HG03097 (cell line): Measurements from ENCODE around the gene ZBTB18.
"Not testable (repeated sequence)": the region's sequence is repeated elsewhere in the genome, so short reads cannot be mapped to it uniquely, and the experiment has no call there.

ENCODE experiments used
- ATAC-seq: cut with Tn5 transposase; IDR thresholded peaks from one replicate; pipeline ENCODE4 v1.9.1; 2021; ENCODE audit not compliant: unreplicated experiment, low FRiP score

The ZBTB18 gene

DNA sequence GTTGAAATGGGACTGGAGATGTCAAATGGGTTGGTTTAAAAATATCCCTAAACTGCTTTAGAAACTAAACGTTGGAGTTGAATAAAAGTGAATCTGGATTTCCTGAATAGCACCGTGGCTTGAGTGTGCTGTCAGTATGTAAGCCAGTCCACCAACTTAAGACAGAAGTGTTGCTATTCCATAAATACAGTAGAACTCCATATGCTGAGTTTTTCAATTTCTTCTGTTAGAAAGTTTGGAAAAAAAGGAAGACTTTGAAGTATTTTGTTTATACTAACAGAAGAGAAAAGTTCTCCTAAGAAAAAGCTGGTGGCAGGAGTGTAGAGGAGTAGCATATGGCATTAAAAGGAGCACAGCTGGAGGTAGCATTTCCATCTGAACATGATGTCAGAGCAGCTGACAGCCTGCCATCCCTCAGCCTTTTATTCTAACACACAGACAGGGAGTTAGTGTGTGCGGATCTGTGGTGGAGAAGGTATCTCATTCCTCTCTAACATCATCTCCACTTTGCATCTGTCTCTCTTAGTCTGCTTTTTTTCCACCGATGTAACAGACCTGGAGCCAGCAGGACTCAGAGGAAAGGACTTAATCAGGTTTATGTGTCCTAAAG, at the start of gene ZBTB18:
Gene ZBTB18, plus strand, starts transcription at position 449 of the 610 bp plus-strand sequence. Its CDS starts 149 bp downstream, at position 598.
- ATAC-seq: no peak

GRCh38 chr1:244002721-244003120, 48.4 kb upstream of the ZBTB18 start:
- ATAC-seq: no peak

- ATAC-seq: no peak
Measured at GRCh38 chr1:244005455-244005854, 45.6 kb upstream of the ZBTB18 start.

DNA sequence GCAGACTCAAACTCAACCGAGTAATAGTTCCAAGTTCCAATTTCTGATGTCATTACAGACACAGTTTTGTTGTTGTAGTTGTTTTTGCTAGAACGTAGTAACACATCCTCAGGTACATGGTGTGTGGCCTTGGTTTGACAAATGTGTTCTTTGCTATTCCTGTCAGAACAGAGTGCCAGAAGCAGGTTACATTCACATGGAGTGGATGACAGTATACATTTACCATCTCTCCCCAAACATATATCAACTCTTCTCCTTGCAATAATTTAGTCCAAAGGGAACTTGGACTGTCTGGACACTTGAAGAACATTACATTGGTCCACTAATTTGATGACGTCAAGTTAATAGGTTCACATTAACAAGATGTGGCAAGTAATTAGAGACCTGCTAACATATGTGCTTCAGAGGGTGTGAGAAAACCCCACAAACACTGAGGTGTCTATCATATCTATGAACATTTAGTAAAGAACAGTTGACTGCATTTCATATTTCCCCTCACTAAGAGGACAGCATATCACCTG, 44.6 kb upstream of the ZBTB18 start:
- no peak for ATAC-seq

- no peak for ATAC-seq
Measured at GRCh38 chr1:244006961-244007360, 44.1 kb upstream of the ZBTB18 start.

GRCh38 chr1:244010191-244010590, 40.9 kb upstream of the ZBTB18 start:
- no peak for ATAC-seq

DNA sequence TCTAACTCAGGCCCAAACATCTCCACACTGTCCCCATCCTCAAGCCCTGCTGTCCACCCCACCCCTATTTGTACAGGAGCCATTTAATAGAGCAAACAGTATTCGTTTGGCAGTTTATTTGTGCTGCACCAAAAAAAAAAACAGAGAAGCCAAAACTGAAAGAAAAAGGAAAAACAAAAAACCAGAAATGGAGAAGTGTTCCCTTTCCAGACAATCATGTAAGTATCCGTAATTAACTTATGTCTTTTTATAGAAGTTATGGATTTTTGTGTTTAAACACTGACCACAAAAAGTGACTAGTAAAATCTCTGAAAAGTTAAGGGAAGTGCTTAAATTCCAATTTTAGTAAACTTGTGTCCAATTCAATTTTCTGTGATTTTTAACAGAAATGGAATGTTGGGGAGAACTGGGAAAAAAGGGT, 40.4 kb upstream of the ZBTB18 start:
- ATAC-seq: no peak

- no peak for ATAC-seq
Measured at GRCh38 chr1:244011271-244011670, 39.8 kb upstream of the ZBTB18 start.

GRCh38 chr1:244011786-244012185, 39.3 kb upstream of the ZBTB18 start:
- no peak for ATAC-seq

GRCh38 chr1:244012202-244012601, 38.9 kb upstream of the ZBTB18 start:
- ATAC-seq: no peak

DNA sequence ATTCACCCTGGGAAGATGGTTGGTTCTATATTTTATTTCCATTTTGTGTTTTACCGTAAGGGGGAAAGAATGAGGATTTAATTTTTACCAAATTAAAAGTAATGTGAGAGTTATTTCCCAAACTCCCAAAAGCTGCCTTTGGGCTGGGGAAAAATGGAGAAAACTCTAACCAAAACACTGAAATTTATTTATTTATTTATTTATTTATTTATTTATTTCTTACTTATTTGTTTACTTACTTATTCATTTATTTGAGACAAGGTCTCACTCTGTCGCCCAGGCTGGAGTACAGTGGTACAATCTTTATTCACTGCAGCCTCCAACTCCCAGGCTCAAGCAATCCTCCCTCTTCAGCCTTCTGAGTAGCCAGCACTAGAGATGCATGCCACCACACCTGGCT, 38.0 kb upstream of the ZBTB18 start:
- no peak for ATAC-seq

GRCh38 chr1:244014862-244015261, 36.2 kb upstream of the ZBTB18 start:
- not testable (repeated sequence) for ATAC-seq

DNA sequence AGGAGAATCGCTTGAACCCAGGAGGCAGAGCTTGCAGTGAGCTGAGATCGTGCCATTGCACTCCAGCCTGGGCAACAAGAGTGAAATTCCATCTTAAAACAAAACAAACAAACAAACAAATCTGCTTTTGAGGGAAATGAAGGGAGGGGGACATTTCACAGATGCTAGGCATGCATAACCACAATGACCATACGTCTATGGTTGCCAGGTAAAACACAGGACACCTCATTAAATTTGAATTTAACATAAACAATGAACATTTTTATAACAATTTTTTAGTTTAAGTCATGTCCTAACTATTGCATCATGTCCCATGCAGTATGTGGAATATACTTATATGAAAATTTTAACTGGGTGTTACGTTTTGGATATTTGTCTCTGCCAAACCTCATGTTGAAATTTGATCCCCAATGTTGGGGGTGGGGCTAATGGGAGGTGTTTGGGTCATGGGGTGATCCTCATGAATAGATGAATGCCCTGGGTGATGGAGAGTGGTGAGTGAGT, 31.0 kb upstream of the ZBTB18 start:
- no peak for ATAC-seq

- no peak for ATAC-seq
Measured at GRCh38 chr1:244021427-244021826, 29.7 kb upstream of the ZBTB18 start.

DNA sequence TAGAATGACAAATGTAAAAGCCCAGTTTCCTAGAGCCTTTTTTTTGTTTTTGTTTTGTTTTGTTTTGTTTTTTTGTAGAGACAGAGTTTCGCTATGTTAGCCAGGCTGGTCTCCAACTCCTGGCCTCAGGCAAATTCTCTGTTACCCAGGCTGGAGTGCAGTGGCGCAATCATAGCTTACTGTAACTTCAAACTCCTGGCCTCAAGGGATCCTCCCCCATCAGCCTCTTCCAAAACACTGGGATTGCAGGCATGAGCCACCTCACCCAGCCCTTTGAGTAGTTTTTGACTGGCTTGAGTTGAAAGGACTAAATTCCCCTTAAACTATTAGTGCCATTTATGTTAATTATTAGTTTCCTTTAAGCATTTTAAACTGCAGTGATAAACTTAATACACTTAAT, 28.8 kb upstream of the ZBTB18 start:
- no peak for ATAC-seq

GRCh38 chr1:244022864-244023440, 28.1 kb upstream of the ZBTB18 start:
- no peak for ATAC-seq

- ATAC-seq: no peak
Measured at GRCh38 chr1:244027491-244028145, 23.5 kb upstream of the ZBTB18 start.

- no peak for ATAC-seq
Measured at GRCh38 chr1:244028701-244029100, 22.4 kb upstream of the ZBTB18 start.

GRCh38 chr1:244029124-244029523, 22.0 kb upstream of the ZBTB18 start:
- no peak for ATAC-seq

GRCh38 chr1:244030481-244031040, 20.5 kb upstream of the ZBTB18 start:
- no peak for ATAC-seq

DNA sequence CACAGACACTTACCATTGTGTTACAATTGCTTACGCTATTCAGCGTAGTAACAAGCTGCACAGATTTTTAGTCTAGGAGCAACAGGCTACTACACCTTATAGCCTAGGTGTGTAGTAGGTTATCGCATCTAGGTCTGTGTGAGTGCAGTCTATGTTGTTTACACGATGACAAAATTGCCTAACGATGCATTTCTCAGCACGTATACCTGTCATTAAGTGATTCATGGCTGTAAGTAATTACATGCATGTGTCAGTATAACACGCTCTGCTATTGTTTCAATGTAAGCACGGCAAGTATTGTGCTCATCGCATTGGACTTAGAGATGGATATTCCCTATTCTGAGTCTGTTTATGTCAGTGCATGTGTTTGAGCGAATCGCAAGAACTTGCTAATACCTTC, 15.7 kb upstream of the ZBTB18 start:
- ATAC-seq: no peak
